Esophagus squamous epithelium (tissue), 4 donors: ENCODE data around the gene OTOG.

ENCODE experiments used
- POLR2A ChIP-seq, 4 donors: fragments of 450-650 bp; IDR thresholded peaks; one replicate each; pipeline ENCODE4 v1.6.1; 2017; ENCODE audit warnings: antibody characterized with exemption in 4 of 4, mild to moderate bottlenecking in 4 of 4, moderate library complexity in 3 of 4
- TF ChIP-seq, protein P1 (sequence below), 6 experiments: fragments of 450-650 bp in 4 of 6; fragments of 200-600 bp in 2 of 6; sonication (generic) in 2 of 6; IDR thresholded peaks; one replicate each; pipeline ENCODE4 v1.5.1; 2016 to 2019; ENCODE audit warnings: antibody characterized with exemption in 6 of 6, mild to moderate bottlenecking in 4 of 6, moderate library complexity in 4 of 6

DNA sequence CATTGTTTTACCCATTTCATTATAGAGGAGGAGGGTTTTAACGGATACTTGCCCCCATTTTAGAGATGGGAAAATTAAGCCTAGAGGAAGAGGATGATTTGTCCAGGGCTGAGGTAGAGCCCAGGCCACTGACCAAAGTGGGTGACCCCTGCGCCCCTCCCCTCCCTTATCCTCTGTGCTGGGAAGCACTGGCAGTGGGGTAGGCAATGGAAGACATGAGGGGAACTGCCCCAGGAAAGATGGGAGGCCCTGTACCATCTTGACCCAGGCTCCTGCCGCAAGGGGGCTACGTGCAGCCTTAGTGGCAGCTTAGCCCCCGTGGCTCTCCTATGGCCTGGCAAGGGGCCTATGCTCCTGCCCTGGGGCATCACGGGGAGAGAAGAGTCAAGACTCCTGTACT, 95.9 kb downstream of the OTOG start:
- TF ChIP-seq, protein P1, sequence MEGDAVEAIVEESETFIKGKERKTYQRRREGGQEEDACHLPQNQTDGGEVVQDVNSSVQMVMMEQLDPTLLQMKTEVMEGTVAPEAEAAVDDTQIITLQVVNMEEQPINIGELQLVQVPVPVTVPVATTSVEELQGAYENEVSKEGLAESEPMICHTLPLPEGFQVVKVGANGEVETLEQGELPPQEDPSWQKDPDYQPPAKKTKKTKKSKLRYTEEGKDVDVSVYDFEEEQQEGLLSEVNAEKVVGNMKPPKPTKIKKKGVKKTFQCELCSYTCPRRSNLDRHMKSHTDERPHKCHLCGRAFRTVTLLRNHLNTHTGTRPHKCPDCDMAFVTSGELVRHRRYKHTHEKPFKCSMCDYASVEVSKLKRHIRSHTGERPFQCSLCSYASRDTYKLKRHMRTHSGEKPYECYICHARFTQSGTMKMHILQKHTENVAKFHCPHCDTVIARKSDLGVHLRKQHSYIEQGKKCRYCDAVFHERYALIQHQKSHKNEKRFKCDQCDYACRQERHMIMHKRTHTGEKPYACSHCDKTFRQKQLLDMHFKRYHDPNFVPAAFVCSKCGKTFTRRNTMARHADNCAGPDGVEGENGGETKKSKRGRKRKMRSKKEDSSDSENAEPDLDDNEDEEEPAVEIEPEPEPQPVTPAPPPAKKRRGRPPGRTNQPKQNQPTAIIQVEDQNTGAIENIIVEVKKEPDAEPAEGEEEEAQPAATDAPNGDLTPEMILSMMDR (IDR thresholded peaks at IDR 0.05): no peak
- no peak for TF ChIP-seq POLR2A (IDR thresholded peaks at IDR 0.05)
